ENCODE data around the gene ARHGEF38.
"Not testable (repeated sequence)": the region's sequence is repeated elsewhere in the genome, so short reads cannot be mapped to it uniquely, and the experiment has no call there.

Gene ARHGEF38

DNA sequence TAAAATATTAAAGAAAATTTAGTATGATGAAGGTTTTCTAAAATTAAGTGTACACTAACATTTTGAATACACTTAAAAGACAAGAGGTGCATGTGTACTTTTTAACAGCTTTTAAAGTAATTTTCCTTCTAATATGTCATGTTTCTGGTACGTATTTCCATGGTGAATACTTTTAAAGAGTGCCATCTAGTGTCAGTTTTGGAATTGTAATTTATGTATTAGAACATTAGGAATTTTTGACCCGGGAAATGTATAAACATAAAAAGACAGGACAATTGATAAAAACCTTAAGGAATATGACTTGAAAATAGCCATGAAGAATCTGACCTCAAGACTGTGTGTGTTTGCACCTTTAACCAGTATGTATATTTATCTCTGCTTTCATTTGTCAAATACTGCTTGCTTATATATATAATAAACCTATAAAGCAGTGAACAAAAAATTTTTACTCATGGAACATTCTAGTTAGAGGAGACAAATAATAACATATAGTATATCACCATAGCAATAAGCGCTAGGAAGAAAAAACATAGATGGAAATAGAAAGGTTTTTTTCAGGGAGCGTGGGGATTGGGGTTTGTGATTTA is 163.4 kb downstream of the ARHGEF38 start:
- no peak for DNase-seq

DNA sequence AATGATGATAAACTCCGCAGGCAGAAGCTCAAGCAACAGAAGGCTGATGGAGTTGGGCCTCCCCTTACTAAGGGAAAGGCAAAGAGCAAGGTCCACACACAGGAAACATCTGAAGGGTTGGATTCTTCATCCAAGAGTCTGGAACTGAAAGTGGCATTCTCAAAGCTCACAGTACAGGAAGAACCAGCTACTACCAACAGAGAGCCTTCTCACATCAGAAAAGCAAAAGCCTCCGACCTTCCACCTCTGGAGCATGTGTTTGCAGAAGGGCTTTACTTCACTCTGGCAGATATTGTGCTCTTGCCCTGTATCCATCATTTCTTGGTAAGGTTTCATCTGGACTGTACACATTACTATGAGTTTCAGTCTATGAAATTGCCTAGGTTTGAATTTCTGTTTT is 166.8 kb downstream of the ARHGEF38 start:
- DNase-seq, result no peak

GRCh38 chr4:105725623-105726022 is 173.2 kb downstream of the ARHGEF38 start:
- no peak for DNase-seq

GRCh38 chr4:105729895-105730294 is 177.5 kb downstream of the ARHGEF38 start:
- DNase-seq, result not testable (repeated sequence)

Data from activated naive CD4-positive, alpha-beta T cell treated with anti-CD3 and anti-CD28 coated beads, Interleukin-2, amount 50 U/mL, for 16 hours (primary cell).